ENCODE data around the gene SNAI3.

The SNAI3 gene

DNA sequence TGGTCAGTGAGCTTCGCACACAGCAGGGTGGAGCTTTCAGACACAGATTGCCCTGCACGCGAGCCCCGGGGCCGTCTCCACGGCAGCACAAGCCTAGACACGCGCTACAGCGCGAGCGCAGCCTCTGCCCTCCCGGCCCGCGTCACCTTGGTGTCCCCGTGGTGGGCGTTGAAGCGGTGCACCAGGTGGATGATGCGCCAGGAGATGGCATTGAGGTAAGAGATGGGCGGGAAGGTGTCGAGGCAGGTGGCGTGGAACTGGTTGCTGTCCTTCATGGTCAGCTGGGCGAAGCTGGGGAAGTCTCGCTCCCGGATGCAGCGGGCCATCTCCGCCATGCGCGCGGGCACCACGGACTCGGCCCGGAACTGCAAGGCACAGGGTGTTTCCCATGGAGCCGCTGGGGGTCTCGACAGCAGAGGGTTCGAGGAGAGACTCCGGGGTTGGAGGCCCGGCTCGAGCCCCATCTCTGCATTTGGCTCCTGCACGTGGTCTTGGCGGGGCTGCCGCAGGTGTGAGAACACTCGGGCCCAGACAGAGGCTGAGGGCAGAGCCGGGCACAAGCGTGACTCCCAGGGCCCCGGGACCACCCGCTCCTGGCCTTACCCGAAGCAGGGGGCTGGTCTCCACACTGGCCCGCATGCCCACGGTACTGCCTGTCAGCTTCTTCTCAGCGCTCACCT is 31.1 kb downstream of the SNAI3 start:
- no peak overlapping the region for H3K4me3 ChIP-seq (replicated peaks; ENCODE audit: low read depth, low read length)
- no peak for DNase-seq (ENCODE audit: extremely low read depth, low read depth)
- TF ChIP-seq, protein P1, sequence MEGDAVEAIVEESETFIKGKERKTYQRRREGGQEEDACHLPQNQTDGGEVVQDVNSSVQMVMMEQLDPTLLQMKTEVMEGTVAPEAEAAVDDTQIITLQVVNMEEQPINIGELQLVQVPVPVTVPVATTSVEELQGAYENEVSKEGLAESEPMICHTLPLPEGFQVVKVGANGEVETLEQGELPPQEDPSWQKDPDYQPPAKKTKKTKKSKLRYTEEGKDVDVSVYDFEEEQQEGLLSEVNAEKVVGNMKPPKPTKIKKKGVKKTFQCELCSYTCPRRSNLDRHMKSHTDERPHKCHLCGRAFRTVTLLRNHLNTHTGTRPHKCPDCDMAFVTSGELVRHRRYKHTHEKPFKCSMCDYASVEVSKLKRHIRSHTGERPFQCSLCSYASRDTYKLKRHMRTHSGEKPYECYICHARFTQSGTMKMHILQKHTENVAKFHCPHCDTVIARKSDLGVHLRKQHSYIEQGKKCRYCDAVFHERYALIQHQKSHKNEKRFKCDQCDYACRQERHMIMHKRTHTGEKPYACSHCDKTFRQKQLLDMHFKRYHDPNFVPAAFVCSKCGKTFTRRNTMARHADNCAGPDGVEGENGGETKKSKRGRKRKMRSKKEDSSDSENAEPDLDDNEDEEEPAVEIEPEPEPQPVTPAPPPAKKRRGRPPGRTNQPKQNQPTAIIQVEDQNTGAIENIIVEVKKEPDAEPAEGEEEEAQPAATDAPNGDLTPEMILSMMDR (IDR thresholded peaks at IDR 0.05; ENCODE audit: low read depth, low read length, missing control alignments) = no peak

DNA sequence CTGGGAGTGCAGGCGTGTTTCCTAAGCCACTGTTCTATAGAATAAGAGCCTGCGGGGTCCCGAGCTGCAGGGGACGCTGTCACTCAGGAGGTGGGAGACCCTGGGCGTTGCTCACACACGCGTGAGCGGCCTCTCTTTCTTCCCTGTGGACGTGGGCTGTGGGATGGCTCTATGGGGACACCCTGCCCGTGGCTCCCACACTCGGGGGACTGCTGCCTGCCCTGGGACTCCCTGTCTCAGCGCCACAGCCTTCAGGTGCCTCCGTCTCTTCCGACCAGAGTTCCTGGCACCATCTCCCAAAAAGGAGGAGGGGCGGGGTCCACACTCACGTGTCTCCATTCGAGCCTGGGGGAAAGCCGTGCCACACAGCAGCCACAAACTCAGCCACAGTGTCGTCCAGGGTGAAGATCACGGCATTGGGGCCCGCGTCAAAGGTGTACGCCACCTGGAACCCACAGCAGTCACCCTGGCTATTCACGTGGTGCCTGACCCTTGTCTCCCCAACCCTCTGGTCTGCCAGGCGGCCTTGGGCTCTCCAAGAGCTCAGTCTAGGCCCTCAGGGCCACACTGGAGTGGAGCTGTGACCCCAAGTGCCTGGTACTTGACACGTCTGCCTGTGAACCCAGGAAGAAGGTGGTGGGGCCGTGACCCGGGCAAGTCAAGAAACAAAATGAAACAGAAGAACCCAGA is 31.8 kb downstream of the SNAI3 start:
- no peak for DNase-seq (ENCODE audit: extremely low read depth, low read depth)
- TF ChIP-seq, protein P1 (IDR thresholded peaks at IDR 0.05; ENCODE audit: low read depth, low read length, missing control alignments) = no peak
- H3K4me3 ChIP-seq (replicated peaks; ENCODE audit: low read depth, low read length) = no peak overlapping the region

DNA sequence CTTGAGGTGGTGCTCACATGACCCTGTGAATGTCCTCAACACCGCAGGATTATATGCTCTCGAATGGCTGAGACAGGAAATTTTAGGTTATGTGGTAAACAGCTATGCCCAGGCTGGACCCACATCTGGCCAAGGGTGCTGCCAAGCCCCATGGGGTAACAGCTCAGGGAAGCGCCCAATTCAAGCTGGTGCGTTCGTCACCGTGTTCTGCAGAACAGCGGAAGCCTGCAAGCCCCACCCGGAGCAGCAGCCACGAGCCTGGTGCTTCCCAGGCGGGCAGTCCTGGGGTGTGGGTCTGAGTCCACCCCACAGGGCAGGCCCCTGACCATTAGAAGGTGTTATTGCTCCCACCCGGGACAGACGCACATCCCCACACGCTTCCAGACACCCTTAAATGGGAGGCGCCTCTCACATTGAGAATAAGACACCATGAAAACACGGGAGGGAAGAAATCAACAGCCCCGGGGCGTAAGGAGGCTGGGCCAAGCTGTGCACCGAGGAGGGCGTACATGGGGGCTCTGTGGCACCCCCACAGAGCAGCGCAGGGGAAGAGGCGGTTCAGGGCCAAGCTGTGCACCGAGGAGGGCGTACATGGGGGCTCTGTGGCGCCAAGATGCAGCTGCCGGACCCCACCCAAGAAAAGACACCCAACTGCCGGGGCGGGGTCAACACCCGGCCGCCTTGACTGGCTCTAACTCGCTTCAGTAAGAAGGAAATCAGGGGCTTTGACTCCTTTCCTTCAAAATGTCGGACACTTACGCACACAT is 32.5 kb downstream of the SNAI3 start:
- H3K4me3 ChIP-seq (replicated peaks; ENCODE audit: low read depth, low read length) = no peak overlapping the region
- no peak for DNase-seq (ENCODE audit: extremely low read depth, low read depth)
- TF ChIP-seq, protein P1 (IDR thresholded peaks at IDR 0.05; ENCODE audit: low read depth, low read length, missing control alignments) = no peak

DNA sequence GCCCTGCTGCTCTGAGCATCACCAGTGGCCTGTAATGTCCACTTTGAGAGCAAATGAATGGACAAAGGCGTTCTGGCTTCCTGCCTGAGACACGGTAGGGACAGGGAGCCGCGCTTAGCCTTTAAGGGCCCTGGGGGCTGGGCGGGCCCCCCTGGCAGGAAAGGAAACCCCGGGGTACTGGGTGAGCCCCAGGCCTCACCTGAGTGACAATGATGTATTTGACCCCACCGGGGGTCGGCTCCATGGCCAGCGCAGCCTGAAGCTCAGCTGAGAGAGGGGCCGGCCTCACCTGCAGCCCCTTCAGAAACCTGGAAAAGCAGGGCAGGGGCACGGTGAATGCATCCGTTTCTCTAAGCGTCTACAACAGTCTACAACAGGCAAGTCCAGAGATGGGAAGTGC is 33.2 kb downstream of the SNAI3 start:
- H3K4me3 ChIP-seq (replicated peaks; ENCODE audit: low read depth, low read length) = no peak overlapping the region
- DNase-seq (ENCODE audit: extremely low read depth, low read depth) = no peak
- TF ChIP-seq, protein P1 (IDR thresholded peaks at IDR 0.05; ENCODE audit: low read depth, low read length, missing control alignments) = no peak

DNA sequence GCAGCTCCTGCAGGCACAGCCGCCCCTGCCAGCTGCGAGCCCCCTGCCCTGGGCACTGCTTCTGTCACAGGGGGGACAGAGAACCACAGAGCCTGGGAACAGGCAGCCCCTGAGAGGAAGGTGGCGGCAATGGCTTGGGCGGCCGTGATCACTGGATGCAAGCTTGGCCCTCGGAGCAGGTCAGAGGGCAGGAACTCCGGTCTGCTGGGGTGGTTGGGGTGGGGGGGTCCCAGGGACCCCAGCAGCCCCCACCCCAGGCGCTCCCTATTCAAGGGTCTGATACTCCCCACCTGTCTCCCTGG is 33.6 kb downstream of the SNAI3 start:
- H3K4me3 ChIP-seq (replicated peaks; ENCODE audit: low read depth, low read length) = no peak overlapping the region
- TF ChIP-seq, protein P1 (IDR thresholded peaks at IDR 0.05; ENCODE audit: low read depth, low read length, missing control alignments) = no peak
- DNase-seq (ENCODE audit: extremely low read depth, low read depth) = no peak

DNA sequence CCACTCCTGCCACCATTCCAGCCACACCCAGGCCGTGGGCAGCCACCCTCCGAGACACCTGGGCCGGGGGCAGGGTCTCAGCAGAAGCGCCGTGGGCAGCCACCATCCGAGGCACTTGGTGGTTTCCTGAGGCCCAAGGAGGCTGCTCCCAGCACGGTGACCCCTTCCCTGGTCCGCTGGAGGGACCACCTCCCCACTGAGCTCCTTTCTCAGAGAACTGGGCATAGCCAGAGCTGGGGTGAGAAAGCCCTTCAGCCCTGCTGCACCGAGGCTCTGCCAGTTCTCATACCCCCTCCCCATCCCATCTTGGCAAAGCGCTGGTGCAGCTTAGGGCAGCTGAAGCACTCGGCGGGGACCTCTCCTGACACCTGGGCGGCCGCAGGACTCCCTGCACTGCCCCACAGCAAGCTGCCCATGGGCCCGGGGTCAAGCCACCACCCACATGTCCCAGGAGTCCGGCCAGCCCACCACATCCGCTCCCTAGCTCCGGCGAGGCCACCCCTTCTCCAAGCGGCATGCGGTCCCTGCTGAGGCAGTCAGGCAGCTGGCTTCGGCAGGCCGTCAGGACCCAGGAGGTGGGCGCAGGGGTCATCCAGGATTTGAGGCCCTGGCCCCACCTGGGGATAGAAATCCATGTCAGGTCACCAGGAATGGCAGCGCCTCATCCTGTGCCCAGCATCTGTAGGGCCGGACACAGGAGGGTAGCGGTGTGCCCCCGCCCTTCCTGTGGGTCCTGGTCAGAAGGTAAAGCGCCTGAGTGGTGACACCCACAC is 34.1 kb downstream of the SNAI3 start:
- DNase-seq (ENCODE audit: extremely low read depth, low read depth) = no peak
- TF ChIP-seq, protein P1 (IDR thresholded peaks at IDR 0.05; ENCODE audit: low read depth, low read length, missing control alignments) = no peak
- H3K4me3 ChIP-seq (replicated peaks; ENCODE audit: low read depth, low read length) = no peak overlapping the region
